ENCODE data around the gene C3orf20.

Gene C3orf20

GRCh38 chr3:14636496-14637087, 38.3 kb upstream of the C3orf20 start:
- Mint-ChIP-seq H3K4me3 (no peak overlapping the region), H3K27ac (no peak overlapping the region), H3K9me3 (no peaks in the 10 kb centered on the region), H3K4me1 (no peaks in the 10 kb centered on the region), H3K27me3 (ENCODE audit: low read depth) (peaks cover 21% of the 10 kb centered on the region), H3K36me3 (ENCODE audit: low read depth) (no peaks in the 10 kb centered on the region)
- TF ChIP-seq CTCF (IDR thresholded peaks at IDR 0.05; ENCODE audit: unreplicated experiment in 3 of 3), result no peak

- H3K4me3 Mint-ChIP-seq, result no peak overlapping the region
- no peaks in the 10 kb centered on the region for H3K9me3 Mint-ChIP-seq
- peaks cover 34% of the 10 kb centered on the region for H3K27me3 Mint-ChIP-seq (ENCODE audit: low read depth)
- no peaks in the 10 kb centered on the region for H3K36me3 Mint-ChIP-seq (ENCODE audit: low read depth)
- no peaks in the 10 kb centered on the region for H3K4me1 Mint-ChIP-seq
- H3K27ac Mint-ChIP-seq, result no peak overlapping the region
- no peak for TF ChIP-seq CTCF (IDR thresholded peaks at IDR 0.05; ENCODE audit: unreplicated experiment in 3 of 3)
These were observed 34.8 kb upstream of the C3orf20 start for GRCh38 chr3:14640157-14640562.

- Mint-ChIP-seq H3K36me3 (ENCODE audit: low read depth) (no peaks in the 10 kb centered on the region), H3K27ac (no peak overlapping the region), H3K9me3 (no peaks in the 10 kb centered on the region), H3K27me3 (ENCODE audit: low read depth) (peaks cover 30% of the 10 kb centered on the region), H3K4me1 (no peaks in the 10 kb centered on the region), H3K4me3 (no peak overlapping the region)
- TF ChIP-seq CTCF (IDR thresholded peaks at IDR 0.05; ENCODE audit: unreplicated experiment in 3 of 3), result no peak
These were observed 34.2 kb upstream of the C3orf20 start for GRCh38 chr3:14640734-14641133.

GRCh38 chr3:14641346-14641745, 33.6 kb upstream of the C3orf20 start:
- peaks cover 27% of the 10 kb centered on the region for H3K27me3 Mint-ChIP-seq (ENCODE audit: low read depth)
- H3K27ac Mint-ChIP-seq, result no peak overlapping the region
- H3K9me3 Mint-ChIP-seq, result no peaks in the 10 kb centered on the region
- H3K4me3 Mint-ChIP-seq, result no peak overlapping the region
- TF ChIP-seq CTCF (IDR thresholded peaks at IDR 0.05; ENCODE audit: unreplicated experiment in 3 of 3), result no peak
- H3K4me1 Mint-ChIP-seq, result no peaks in the 10 kb centered on the region
- no peaks in the 10 kb centered on the region for H3K36me3 Mint-ChIP-seq (ENCODE audit: low read depth)

- no peak for TF ChIP-seq CTCF (IDR thresholded peaks at IDR 0.05; ENCODE audit: unreplicated experiment in 3 of 3)
- peaks cover 6% of the 10 kb centered on the region for H3K4me1 Mint-ChIP-seq
- H3K27ac Mint-ChIP-seq, result no peak overlapping the region
- no peaks in the 10 kb centered on the region for H3K36me3 Mint-ChIP-seq (ENCODE audit: low read depth)
- no peak overlapping the region for H3K4me3 Mint-ChIP-seq
- H3K9me3 Mint-ChIP-seq, result no peaks in the 10 kb centered on the region
- H3K27me3 Mint-ChIP-seq (ENCODE audit: low read depth), result peaks cover 19% of the 10 kb centered on the region
These were observed 29.5 kb upstream of the C3orf20 start for GRCh38 chr3:14645453-14645852.

- TF ChIP-seq CTCF (IDR thresholded peaks at IDR 0.05; ENCODE audit: unreplicated experiment in 3 of 3), result no peak
- peaks cover 9% of the 10 kb centered on the region for H3K4me1 Mint-ChIP-seq
- H3K9me3 Mint-ChIP-seq, result no peaks in the 10 kb centered on the region
- no peak overlapping the region for H3K4me3 Mint-ChIP-seq
- H3K27ac Mint-ChIP-seq, result peak overlapping the region in 1 of 3 experiments; percentile 46
- H3K36me3 Mint-ChIP-seq (ENCODE audit: low read depth), result no peaks in the 10 kb centered on the region
- peaks cover 19% of the 10 kb centered on the region for H3K27me3 Mint-ChIP-seq (ENCODE audit: low read depth)
These were observed 28.8 kb upstream of the C3orf20 start for GRCh38 chr3:14646131-14646573.
